GM19463 (cell line): ENCODE measurements around the gene PAK4.

Experiments used
- ATAC-seq: cut with Tn5 transposase; IDR thresholded peaks from one replicate; pipeline ENCODE4 v1.9.1; 2021; ENCODE audit warnings: mild to moderate bottlenecking, moderate library complexity; ENCODE audit not compliant: unreplicated experiment

PAK4 gene

GRCh38 chr19:39177736-39178135, 52.1 kb downstream of the PAK4 start:
- ATAC-seq = no peak

GRCh38 chr19:39178296-39179006, 52.9 kb downstream of the PAK4 start:
- ATAC-seq = no peak

- ATAC-seq = no peak
Measured at GRCh38 chr19:39179754-39180153, 54.2 kb downstream of the PAK4 start.

- ATAC-seq = no peak
Measured at GRCh38 chr19:39180749-39181148, 55.2 kb downstream of the PAK4 start.

DNA sequence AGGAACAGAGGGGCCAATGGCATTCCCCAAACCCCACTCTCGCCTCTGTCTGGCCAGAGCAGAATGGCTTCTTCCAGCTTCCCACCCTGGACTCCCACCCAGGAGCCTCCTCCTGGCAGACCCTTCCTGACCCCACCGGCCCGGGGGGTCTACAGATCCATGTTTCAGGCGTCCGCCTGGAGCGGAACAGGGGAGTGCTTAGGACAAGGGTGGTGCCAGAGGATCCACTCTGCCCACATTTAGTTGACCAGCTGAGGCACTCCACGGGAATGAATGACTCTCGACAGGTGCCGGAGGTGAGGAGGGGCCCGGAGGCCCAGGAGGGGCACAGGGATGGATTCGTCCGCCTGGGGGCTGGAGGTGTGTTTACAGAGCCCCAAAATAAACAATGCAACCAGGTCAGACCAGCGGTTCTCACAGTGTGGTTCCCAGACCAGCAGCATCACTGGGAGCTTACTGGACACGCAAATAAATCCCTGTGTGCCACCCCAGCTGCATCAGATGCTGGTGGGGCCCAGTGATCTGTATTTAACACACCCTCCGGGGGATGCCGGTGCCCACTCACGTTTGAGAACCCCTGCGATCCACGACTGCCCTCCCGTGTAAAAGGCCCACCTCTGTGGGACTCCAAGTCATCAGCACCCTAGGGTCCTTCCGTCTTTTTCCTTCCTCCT, 56.1 kb downstream of the PAK4 start:
- no peak for ATAC-seq

DNA sequence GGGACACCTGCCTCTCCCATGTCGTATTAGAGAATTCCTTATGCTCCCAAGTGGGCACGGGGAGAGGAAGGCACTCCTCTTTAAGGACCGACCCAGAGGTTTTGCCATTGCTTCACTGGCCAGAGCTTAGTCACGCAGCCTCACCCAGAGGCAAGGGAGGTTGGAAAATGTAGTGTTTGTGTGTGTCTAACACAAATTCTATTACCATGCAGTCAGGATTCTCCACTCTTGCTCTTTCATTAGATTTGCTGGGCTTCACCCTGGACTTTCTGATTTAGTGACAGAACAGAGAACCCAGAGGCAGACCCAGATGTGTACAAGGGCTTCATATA, 56.6 kb downstream of the PAK4 start:
- ATAC-seq = no peak

DNA sequence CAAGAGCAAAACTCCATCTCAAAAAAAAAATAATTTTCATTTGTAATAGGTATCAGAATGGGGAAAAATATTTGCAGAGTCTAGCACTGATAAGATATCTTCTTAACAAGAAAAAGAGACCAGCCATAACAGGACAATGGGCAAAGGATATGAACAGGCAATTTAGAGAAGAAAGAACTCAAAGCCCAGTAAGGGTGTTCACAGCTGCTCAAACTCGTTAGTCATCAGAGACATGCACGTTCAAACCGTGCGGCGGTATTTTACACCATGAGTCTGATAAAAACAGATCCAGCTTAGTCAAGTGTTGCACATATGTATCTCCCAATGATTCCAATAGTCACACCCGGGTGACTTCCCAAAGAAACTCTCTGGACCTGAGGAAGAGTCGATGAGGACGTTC, 57.5 kb downstream of the PAK4 start:
- ATAC-seq = no peak

GRCh38 chr19:39186391-39186790, 60.8 kb downstream of the PAK4 start:
- ATAC-seq = no peak

DNA sequence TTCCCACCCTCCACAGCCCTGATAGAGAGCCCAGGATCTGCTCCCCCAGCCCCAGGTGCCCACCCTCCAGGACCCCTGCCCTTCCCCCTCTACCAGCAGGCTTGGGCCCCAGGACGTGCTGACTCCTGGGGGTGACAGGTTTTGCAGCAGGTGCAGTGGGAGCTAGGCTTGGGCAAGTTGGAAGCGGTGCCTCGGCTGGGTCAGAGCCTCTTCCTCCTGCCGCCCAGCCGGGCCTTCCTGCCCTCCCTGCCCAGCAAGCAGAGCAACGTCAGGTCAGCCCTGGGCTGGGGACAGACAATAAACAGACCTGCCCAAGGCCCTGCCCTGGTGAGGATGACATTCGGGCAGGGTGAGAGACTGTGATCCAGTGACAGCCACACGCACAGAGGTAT, 62.0 kb downstream of the PAK4 start:
- ATAC-seq = no peak

- ATAC-seq = no peak
Measured at GRCh38 chr19:39188960-39189359, 63.4 kb downstream of the PAK4 start.

DNA sequence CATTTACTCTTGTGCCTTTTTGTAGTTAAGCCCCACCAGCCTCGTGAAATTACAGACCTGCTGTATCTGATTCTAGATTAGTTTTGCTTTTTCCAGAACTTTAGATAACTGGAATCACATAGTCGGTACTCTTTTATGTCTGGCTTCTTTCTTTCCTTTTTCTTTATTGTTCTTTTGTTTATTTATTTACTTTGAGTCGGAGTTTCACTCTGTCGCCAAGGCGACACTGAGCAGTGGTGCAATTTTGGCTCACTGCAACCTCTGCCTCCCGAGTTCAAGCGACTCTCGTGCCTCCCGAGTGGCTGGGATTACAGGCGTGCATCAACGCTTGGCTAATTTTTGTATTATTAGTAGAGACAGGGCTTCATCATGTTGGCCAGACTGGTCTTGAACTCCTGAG, 65.2 kb downstream of the PAK4 start:
- no peak for ATAC-seq

GRCh38 chr19:39192846-39193245, 67.3 kb downstream of the PAK4 start:
- no peak for ATAC-seq

- no peak for ATAC-seq
Measured at GRCh38 chr19:39193803-39194202, 68.2 kb downstream of the PAK4 start.

GRCh38 chr19:39194832-39195542, 69.4 kb downstream of the PAK4 start:
- ATAC-seq = no peak

DNA sequence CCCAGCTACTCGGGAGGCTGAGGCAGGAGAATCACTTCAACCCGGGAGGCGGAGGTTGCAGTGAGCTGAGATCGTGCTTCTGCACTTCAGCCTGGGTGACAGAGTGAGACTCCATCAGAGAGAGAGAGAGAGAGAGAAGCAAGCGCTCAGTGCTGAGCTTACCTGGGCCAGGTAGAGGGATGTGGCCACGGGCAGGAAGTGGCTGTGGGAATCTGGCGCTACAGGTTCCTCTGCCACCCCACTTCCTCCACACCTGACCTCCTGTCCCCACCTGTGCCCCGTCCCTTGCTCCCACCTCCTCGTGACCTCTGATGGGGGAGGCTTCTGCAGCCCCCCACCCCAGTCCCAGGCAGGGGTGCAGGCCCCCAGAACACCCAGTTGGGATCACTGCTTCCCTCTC, 70.2 kb downstream of the PAK4 start:
- ATAC-seq = no peak

GRCh38 chr19:39196320-39196719, 70.7 kb downstream of the PAK4 start:
- no peak for ATAC-seq

DNA sequence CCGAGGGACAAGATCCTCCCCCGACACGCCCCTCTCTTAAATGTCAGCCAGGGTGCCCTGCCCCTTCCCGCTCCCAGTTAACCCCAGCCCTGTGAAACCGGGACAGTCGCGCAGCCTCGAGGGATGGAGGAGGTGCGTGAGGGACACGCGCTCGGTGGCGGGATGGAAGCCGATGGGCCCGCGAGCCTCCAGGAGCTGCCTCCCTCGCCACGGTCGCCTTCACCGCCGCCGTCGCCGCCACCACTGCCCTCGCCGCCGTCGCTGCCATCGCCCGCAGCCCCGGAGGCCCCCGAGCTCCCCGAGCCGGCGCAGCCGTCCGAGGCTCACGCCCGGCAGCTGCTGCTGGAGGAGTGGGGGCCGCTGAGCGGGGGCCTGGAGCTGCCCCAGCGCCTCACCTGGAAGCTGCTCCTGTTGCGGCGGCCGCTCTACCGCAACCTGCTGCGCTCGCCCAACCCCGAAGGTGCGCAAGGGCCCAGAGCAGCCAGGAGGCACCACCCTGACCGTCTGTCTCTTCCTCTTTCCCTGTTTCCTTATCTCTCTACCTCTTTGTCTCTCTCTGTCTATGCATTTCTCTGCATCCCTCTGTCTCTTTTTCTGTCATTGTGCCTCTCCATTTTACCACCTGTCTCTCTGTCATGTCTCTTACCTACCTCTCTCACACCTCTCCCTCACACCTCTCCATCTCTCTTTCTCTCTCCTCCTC, 71.4 kb downstream of the PAK4 start, which contains the start of gene NCCRP1:
TSS of gene NCCRP1 (plus strand) at position 105 of the 703 bp plus-strand sequence. CDS start at position 124, 19 bp downstream.
- ATAC-seq = no peak

DNA sequence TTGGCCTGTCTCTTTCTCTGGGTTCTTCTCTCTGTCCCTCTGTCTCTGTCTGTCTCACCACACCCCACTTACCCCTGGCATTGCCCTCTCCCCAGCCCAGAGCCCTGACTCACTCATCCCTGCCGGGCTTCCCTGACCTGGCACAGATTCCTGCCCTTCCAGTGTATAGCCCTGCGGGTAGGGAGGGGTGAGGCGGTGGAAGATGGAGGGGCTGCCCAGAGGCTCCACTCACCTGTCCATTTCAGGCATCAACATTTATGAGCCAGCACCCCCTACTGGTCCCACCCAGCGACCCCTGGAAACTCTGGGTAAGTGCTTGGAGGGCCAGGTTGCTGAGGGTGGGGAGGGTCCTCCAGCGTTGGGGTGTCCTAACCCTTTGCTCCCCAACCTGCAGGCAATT, 72.2 kb downstream of the PAK4 start:
- no peak for ATAC-seq

- ATAC-seq = no peak
Measured at GRCh38 chr19:39199025-39199424, 73.4 kb downstream of the PAK4 start.

GRCh38 chr19:39200066-39200802, 74.6 kb downstream of the PAK4 start:
- no peak for ATAC-seq

GRCh38 chr19:39200803-39201115, 75.2 kb downstream of the PAK4 start:
- ATAC-seq = no peak
